H4 (cell line): ENCODE results near the gene DAAM2. TPM values are rescaled to one million over a fixed set of nuclear protein-coding genes. Genes with fewer than 3 reads are reported as not detected.

Source experiments
- DNase-seq: peaks from one replicate; pipeline ENCODE4 v3.0.0-alpha.2; 2015; ENCODE audit warnings: low spot score
- total RNA-seq: library from RNA; depleted of rRNA; stranded (reverse); fragments of >200 nt; shearing (Covaris generic); gene quantifications from 2 replicates; pipeline ENCODE4 v1.2.3, GENCODE V29; 2014; rRNA removed

DAAM2 gene
- 7.2 and 9.6 TPM in 2 replicates for total RNA-seq

DNA sequence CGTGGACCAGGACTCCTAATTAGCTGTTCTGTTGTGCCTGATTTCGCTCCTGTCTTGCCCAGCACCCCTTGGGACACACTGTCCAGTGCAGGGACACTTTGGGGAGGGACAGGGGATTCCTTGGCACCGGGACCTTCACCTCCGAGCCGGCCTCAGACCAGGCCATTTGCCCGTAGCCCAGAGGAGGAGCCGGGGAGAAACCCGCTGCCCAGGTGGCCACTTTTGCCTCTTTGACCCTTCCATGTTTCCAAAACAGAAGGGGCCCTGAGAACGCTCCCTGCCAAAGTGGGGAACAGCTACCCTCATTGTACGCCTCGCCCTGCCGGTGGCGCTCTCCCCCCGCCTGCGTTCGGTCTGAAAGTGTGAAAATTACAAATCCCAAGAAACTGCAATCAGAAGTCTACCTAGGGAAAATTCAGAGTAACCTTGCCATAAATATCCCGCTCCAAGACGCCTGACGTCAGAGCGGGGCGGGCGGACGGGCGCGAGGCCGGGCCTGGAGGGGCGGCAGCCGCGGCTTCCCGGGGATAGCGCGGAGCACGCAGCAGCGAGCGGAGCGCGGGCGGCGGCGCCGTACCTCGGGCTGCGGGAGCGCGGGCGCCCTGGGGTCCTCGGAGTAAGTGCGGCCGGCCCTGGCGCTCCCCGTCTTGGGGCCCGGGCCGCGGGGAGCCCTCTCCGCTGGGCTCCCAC lies at the start of gene DAAM2:
Gene DAAM2 (plus strand): TSS at position 527 of the 690 bp plus-strand sequence. CDS start 63,927 bp downstream, outside the sequence.
- peak; percentile 50 for DNase-seq

DNA sequence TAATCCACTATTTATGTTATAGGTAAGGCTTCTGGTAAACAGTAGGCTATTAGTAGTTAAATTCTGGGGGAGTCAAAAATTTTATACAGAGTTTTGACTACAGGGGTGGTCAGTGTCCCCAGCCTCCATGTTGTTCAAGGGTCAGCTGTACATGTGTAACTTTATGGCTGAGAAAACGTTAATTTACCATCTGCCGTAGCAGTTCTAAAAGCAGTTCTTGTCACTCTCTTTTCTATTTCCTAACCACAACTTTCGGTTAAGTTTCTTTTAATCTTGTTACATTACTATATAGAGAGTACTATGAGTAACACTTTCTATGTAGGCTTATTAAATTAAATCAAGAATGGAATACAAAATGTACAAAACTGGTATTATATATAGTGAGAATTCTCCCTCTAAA lies 45.4 kb upstream of the DAAM2 start:
- DNase-seq, result no peak

DNA sequence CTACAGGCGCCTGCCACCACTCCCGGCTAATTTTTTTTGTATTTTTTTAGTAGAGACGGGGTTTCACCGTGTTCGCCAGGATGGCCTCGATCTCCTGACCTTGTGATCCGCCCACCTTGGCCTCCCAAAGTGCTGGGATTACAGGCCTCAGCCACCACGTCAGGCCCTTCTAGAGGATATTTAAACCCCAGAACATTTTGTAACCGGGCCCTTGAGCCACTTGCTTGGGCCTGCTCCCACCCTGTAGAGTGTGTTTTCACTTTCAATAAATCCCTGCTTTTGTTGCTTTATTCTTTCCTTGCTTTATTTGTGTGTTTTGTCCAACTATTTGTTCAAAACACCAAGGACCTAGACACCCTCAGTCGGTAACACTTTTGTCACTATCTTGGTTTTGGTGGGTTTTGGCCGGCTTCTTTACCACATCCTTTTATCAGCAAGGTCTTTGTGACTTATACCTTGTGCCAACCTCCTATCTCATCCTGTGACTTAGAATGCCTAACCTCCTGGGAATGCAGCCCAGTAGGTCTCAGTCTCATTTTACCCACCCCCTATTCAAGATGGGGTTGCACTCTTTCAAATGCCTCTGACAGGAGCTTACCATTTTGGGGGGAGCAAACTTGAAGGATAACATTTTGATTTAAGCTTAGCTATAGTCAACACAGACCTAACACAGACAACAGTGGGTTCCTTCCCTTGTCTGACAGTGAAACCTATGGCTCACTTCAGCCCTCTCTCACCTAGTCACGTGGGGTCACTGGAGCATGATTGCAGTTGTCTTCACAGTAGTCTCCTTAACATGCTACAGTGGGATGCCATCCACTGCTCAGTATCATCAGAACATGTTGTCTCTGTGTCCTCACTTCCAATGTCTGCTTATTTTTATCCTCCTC lies 39.1 kb upstream of the DAAM2 start:
- no peak for DNase-seq

DNA sequence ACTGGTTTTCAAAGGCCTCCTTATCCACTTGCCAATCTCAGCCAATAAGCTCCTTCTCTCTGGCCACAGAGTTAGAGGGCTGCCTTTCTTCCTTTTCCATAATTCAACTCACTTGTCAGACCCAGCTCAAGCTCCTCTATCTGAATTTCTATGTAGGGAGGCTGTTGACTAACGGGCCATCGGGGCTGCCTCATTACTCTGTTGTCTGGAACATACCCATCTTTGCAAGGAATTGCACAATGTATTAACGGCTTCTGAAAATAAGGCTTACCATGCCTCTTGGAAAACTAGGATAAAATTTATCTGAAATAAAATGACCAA lies 38.5 kb upstream of the DAAM2 start:
- DNase-seq, result no peak

DNA sequence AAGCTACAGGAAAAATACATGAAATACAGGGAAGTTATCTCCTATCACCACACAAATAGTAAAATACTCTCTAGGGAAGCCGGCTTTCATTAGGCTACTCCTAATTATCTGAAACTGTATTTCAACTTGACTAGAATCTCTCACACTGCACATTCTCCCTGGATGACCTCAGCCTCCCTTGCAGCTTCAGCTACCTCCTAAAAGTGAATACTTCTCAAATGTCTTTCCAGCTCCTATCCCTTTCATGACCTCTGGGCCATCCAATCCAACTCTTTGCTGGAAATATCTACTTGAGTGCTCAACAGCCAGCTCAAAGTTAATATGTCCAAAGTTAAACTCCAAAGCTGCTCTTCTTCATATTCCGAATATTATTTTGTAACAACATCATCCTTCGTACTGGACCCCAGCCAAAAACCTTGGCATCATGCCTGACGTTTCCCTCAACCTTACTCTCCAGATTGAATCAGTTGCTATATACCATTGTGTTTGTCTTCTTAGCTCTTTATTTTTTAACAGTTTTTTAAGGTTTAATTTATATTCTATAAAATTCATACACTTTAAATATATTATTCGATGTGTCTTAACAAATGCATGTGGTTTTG lies 37.6 kb upstream of the DAAM2 start:
- no peak for DNase-seq

DNA sequence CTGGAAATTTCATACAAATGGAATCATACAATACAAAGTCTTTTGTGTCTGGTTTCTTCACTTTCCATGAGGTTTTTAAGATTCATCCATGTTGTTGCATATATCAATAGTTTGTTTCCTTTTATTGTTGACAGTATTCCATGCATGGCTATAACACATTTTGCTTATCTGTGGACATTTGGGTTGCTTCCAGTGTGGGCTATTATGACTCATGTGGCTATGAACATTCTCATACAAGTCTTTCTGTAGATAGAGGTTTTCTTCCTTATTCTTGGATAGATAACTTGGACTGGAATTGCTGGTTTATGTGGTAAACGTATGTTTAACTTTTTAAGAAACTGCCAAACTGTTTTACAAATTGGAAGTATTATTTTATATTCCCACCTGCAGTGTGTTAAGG lies 36.9 kb upstream of the DAAM2 start:
- DNase-seq, result no peak

DNA sequence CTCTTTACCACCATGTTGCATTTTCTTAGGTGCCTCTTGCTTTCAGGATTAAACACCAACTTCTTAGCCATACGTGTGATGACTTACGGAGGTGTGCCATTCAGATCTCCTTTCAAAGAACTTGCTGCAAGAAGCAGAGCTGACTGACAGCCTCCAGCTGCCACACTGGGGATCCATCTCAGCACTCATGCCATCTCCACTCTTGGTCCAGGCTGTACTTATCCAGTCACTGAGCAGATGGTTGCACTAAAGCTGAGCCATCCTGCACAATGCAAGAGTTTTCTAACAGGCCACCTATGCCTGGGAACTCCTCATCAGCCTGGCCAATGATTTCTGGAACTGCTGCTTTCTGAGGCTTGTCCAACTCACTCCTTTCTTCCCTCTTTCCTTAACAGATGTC lies 35.6 kb upstream of the DAAM2 start:
- no peak for DNase-seq

DNA sequence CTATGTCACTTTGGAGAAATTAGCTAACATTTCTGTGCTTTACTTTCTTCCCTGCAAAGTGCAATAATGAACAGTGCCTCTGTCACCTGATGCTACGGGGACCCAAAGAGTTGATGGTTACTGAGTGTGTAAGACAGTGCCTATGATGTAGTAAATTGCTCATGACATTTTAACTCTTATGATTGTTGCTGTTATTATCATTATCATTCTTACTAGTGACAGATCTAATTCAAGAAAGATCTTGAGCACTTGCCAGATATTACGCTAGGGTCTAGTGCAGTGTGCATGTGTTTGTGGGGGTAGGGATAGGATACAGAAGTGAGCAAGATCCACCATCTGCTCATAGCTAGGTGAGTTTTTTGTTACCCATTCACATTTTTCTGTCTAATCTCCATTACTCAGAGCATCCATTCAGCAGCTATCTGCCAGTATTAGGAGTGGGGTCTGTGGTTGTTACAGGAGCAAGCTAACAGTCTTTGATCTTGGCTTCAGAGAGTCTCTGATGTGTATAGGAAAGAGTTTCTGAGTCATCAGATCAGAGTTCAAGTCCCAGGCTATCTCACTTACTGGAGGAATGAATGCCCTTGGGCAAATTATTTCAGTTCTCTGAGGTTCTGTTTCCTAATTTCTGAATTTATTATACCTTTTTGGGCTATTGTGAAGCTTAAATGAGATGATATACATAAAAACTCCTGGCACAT lies 33.1 kb upstream of the DAAM2 start:
- DNase-seq, result no peak

DNA sequence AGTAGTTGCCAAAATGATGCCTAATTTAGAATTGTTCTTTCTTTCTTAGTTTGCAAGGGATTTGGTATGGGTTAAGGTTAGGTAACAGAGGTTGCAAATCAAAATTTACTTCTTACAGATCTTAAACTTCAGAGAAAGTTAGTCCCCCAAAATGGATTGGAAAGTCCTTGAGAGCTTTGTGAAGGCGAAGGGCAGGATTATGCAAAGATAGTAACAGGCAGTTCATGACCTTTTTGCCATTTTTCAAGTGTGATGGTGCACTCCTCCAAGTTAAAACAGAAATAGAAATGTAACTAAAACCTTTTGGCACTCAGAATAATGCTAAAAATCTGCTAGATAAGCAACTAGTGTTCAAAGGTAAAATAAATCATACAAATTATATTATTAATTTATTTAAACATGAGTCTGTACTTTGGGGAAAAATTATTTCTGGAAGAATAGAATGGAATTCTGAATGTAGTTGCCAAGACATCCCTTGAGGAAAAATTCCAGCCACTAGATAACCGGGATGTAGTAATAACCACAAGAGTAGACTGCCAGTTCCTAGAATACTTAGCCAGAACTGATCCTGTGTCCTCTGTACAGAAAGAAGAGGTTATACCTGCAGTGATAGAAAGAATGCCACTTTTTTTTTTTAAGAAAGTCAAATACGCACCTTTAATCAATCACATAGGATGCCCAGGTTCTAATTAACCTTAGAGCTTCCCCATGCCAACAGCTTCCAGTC lies 31.8 kb upstream of the DAAM2 start:
- no peak for DNase-seq

DNA sequence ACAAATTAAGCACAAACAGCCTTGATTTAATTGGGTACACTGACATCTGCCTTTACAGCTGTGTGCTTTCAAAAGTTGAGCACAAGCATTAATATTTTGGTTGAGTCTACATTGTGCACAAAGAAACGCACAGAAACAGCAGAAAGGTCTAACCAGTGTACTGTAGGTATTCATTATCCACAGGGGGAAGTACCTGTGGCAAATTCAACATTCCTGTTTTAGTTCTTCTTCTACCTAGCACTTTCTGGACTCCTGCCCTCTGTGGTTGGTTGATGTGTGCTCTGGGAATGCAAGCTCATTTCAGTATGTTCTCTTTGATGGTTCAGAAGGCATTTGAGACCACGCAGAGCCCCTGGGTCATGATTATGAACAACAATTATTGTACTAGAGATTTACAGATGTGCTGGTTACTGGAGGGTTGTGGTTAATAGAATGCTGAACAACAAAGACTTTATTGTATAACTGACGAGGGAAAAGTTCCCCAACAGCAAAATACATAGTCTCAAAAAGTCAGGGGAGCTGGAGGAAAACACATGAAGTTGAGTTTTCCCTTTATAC lies 26.6 kb upstream of the DAAM2 start:
- no peak for DNase-seq

DNA sequence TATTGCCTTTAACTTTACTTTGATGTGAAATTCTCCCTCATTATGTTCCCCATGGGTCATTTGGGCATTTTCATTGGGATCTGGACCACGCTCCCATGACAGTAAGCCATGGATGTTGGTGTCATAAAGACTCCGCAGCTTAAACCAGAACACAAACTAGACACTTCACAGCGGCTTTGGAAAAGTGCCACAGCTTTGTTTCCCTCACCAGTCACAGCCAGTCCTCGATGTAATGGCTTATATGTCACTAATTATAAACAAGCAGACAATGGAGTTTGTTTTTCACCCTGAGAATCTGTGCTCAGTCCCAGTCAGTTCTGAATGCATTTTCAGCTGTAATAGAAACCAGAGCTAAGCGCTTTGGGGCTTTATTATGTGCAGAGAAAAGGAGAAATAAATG lies 23.2 kb upstream of the DAAM2 start:
- DNase-seq, result no peak

DNA sequence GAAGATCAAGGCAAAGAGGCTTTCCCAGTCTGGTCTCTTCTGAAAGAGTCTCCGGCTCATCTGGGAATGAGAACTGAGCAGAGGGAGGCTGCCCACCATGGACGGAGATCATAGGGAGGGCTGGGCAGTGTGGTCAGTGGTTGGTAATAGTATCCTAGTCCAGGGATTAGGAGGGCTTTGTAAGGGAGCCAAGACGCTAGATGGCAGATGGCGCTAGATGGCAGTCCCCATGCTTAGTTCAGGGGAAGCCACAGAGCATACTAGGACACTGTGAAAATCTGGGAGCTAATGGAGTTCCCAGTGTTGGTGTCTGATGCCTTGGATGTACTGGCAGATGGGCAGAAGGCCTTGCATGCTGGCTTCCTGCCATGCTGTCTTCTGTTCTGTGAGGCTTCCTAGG lies 21.7 kb upstream of the DAAM2 start:
- no peak for DNase-seq

DNA sequence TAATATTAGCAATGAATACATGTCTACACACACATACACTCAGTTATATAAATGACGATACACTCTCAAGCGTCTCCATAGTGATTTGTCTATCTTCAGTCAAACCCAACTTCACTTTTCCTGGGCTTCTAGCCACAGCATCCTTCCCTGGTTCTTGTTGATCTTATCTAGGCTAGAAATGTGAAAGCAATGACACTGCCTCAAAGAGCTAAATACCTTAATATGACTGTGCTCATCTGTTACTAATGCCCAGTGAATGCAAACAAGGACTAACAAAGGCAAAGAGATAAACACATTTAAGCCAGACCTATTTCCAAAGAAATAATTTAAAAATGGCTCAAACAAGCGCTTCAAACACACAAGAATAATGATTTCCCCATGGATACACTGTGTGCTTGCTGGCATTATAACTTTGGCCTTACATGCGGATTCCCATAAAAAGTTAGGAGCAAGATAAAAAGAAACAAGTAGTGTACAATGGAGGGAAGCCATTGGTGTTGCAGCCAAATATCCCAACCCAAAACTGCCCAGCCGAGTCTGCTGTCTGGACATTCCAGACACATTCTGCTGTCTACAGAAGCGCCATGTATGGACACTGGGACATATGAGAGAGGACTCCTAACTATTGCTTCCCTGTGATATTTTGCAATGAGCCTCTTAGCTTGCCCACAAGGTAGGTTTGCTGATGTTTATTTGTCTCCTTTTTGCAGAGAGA lies 19.5 kb upstream of the DAAM2 start:
- no peak for DNase-seq

DNA sequence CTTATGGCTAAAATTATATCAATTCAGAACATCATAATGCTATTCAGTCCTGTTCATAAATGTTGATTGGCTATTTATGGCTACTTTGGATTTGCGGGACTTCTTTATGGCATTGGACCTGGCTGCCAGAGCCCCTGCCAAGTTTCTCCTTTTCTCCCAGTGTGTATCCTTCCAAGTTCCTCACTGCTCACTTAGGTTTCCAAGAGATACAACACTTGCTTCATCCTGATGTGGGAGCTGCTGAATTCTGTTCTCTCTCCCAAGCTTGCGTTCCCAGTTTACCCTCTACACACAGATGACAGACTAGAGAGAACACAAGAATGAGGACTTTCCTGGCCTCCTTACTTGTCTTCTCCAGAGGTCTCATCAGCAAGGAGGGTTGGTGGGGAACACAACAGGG lies 18.4 kb upstream of the DAAM2 start:
- no peak for DNase-seq

DNA sequence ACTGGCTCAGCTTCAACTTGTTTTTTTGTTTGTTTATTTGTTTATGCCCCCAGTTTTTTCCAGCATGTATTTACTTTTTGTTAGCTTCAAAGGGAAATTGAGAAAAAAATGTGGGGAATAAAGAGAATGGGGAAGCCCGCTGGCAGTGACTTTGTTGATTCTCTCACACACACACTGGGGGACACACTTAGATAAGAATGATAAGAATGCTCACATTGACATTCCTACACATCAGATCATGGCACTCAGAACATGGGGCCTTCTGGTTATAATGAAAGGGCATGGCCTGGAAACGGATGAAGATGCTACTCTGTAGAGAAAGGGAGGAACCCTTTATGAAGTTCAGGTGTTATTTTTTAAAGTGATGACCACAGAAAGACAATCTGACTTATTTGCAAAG lies 15.6 kb upstream of the DAAM2 start:
- no peak for DNase-seq

DNA sequence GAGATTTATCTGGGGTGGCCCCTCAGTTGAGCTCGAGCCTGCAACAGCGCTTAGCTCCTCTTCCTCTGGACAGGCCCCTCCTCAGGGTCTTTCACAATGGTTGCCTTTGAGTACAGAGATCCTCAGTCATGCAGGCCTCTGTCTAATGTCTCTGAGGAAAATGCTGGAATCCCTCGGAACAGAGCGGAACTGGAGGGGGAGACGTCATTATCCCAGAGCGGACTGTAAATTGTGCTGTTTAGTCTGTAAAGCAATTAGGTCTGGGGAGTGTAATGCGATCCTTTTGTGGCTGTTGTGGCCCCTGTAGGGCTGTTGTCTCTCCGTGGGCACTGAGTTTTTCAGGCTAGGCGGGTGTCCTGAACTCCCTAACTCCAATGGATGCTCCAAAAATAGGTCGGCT lies 15.0 kb upstream of the DAAM2 start:
- no peak for DNase-seq

DNA sequence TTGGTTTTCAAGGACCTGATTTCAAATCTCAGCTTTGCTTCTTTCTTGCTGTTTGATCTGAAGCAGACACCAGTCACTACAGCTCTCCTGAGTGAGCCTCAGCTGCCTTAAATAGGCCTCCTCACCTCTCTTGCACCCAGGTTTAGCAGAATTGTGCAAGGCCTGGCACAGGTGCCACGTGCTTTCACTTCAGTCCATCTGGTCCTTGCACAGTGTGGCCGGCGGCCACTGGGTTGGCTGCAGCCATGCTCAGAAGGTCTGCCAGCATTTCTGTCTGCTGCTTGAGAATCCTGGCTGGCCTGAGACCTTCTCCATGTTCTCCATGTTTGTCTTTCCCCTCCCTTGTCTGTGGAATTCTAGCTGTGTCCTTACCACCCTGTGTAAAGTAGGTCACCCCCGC lies 14.5 kb upstream of the DAAM2 start:
- no peak for DNase-seq

DNA sequence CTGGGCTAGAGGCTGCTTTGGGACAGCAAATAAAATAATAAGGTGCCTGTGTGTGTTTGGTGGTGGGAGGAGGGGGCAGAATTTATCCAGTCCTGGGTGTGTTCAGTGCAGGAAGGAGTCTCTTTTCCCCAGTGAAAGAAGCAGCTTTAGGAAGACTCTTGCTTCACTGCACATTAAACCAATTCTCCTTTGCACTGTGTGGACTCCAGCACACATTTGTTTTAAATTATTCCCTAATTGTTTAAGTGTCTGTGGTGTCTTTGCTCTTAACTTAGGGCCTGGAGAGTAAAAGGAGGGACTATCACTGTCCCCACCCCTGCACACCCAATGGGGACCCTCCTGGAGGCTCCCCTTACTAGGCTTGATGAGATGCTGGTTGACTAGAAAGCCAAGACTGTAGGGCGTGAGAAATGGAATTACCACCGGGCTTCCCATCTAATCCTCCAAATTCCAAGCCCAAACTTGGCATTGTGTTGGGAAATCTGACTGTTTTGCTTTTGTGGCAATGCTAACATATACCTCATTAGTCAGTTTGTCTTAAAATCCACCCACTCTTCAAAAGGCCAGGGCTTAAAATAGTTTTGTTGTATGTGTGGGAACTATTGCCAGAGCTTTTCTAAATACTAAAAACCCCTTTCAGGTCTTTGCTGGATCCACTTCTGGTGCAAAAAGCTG lies 13.5 kb upstream of the DAAM2 start:
- DNase-seq, result peak; percentile 44

DNA sequence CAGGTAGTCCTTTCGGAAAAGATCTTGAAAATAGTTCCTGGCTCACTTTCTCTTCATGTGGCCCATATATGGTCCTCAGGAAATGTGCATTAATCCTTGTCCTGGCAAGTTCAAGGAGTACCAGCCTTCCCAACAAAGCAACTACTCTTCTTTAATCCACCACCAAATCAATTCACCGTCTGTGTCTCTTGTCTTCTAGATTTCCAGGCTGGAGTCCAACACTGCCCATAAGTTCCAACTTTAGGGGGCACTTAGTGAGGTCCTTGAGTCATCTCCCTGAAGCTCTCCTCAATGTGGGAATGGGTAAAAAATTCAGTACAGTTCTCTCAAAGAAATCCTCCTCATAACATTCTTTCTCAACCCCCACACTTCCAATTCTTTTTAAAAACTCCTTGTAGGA lies 6.9 kb upstream of the DAAM2 start:
- no peak for DNase-seq

DNA sequence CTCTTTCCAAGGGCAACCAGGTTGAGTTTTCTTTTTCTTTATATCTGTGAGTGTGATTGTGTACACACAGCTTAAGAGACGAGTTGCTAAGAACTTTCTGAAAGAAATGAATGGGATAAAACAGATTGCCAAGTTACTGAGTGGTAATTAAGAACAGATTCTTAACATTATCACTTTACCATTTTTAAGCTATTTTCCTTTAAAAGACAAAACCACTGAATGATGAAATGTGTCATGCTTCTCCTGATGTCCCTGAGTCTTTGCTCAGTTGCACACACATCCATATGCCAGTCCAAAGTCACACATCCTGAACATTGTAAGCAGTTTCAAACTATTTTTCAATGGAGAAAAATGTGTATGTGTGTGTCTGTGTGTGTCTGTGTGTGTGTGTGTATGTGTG lies 5.5 kb upstream of the DAAM2 start:
- DNase-seq, result no peak
